ENCODE measurements around the gene DCC. TPM values are rescaled to one million over a fixed set of nuclear protein-coding genes. Genes with fewer than 3 reads are reported as not detected.

Gene DCC
- total RNA-seq, 1 experiment from 2014 or later: not detected

- no peak overlapping the region for H3K4me3 ChIP-seq (replicated peaks in 1 of 2; ENCODE audit: low read depth in 1 of 2, low read length in 2 of 2)
- peaks cover 0 to 10% of the 10 kb centered on the region in 2 experiments; a peak in 2 of 4 replicates for H3K9me3 ChIP-seq (ENCODE audit: control insufficient read depth in 1 of 2, insufficient read depth in 1 of 2, low read depth in 1 of 2, low read length in 2 of 2)
- H3K36me3 ChIP-seq (ENCODE audit: control insufficient read depth in 1 of 2, insufficient read depth in 2 of 2, low read length in 2 of 2): no peaks in the 10 kb centered on the region
- no peak overlapping the region for H3K9ac ChIP-seq (ENCODE audit: low read length)
- no peaks in the 10 kb centered on the region for H3K9me2 ChIP-seq (ENCODE audit: insufficient read depth)
- no peak for ATAC-seq
- no peak for DNase-seq (ENCODE audit: low read depth, low spot score)
- H3K27me3 ChIP-seq (ENCODE audit: insufficient read depth, low read length): no peaks in the 10 kb centered on the region
- H3K4me2 ChIP-seq (ENCODE audit: low read length): no peak overlapping the region
- ChIA-PET CTCF (no interaction called here), POLR2A (no interaction called here), RAD21 (ENCODE audit: low non-redundant PET in 1 of 2, low total read pairs in 2 of 2, uncharacterized antibody in 2 of 2, unreplicated experiment in 2 of 2) (no interaction called here)
- intact Hi-C loops (cut with micrococcal nuclease): no loop called here
- no peak overlapping the region for H2AFZ ChIP-seq (ENCODE audit: low read depth, low read length, poor library complexity, severe bottlenecking)
- H3K79me2 ChIP-seq (ENCODE audit: insufficient read depth, low read length): no peaks in the 10 kb centered on the region
- no TSS peak for BruUV-seq (replicated peaks)
- H4K20me1 ChIP-seq (ENCODE audit: insufficient read depth): no peaks in the 10 kb centered on the region
- no peak overlapping the region for H3K27ac ChIP-seq (ENCODE audit: low read depth, low read length)
- TF ChIP-seq ZFX (IDR thresholded peaks at IDR 0.05) (no peak), YY1 (IDR thresholded peaks at IDR 0.05; ENCODE audit: extremely low read depth, insufficient replicate concordance, low read depth, low read length) (no peak), ATF3 (IDR thresholded peaks at IDR 0.05) (no peak)
- no peaks in the 10 kb centered on the region for H3K4me1 ChIP-seq (ENCODE audit: control insufficient read depth in 1 of 2, insufficient read depth in 2 of 2, low read length in 2 of 2)
Measured at GRCh38 chr18:53536908-53537307, 1196.9 kb downstream of the DCC start.

GRCh38 chr18:53541924-53542323 lies 1201.9 kb downstream of the DCC start:
- Histone ChIP-seq H2AFZ (ENCODE audit: low read depth, low read length, poor library complexity, severe bottlenecking) (no peak overlapping the region), H3K4me1 (ENCODE audit: control insufficient read depth in 1 of 2, insufficient read depth in 2 of 2, low read length in 2 of 2) (no peaks in the 10 kb centered on the region), H4K20me1 (ENCODE audit: insufficient read depth) (no peaks in the 10 kb centered on the region), H3K36me3 (ENCODE audit: control insufficient read depth in 1 of 2, insufficient read depth in 2 of 2, low read length in 2 of 2) (no peaks in the 10 kb centered on the region), H3K9me3 (ENCODE audit: control insufficient read depth in 1 of 2, insufficient read depth in 1 of 2, low read depth in 1 of 2, low read length in 2 of 2) (peaks cover 0 to 7% of the 10 kb centered on the region in 2 experiments; a peak in 2 of 4 replicates), H3K79me2 (ENCODE audit: insufficient read depth, low read length) (no peaks in the 10 kb centered on the region), H3K27ac (ENCODE audit: low read depth, low read length) (no peak overlapping the region), H3K4me3 (replicated peaks in 1 of 2; ENCODE audit: low read depth in 1 of 2, low read length in 2 of 2) (no peak overlapping the region), H3K9me2 (ENCODE audit: insufficient read depth) (no peaks in the 10 kb centered on the region), H3K27me3 (ENCODE audit: insufficient read depth, low read length) (no peaks in the 10 kb centered on the region), H3K4me2 (ENCODE audit: low read length) (no peak overlapping the region), H3K9ac (ENCODE audit: low read length) (no peak overlapping the region)
- ChIA-PET CTCF (no interaction called here), RAD21 (ENCODE audit: low non-redundant PET in 1 of 2, low total read pairs in 2 of 2, uncharacterized antibody in 2 of 2, unreplicated experiment in 2 of 2) (no interaction called here), POLR2A (no interaction called here)
- no TSS peak for BruUV-seq (replicated peaks)
- intact Hi-C loops (cut with micrococcal nuclease): no loop called here
- no peak for TF ChIP-seq ELF1 (IDR thresholded peaks at IDR 0.05; ENCODE audit: borderline replicate concordance, low read depth)
- TF ChIP-seq REST (IDR thresholded peaks at IDR 0.05; ENCODE audit: low read depth): no peak
- no peak for TF ChIP-seq POLR2A (IDR thresholded peaks at IDR 0.05; ENCODE audit: borderline replicate concordance, extremely low read depth, insufficient read depth, insufficient read length)
- TF ChIP-seq SP1 (IDR thresholded peaks at IDR 0.05; ENCODE audit: low read depth): no peak
- TF ChIP-seq ZBTB33 (IDR thresholded peaks at IDR 0.05; ENCODE audit: extremely low read depth, insufficient replicate concordance, low read length): no peak
- TF ChIP-seq ZNF274 (IDR thresholded peaks at IDR 0.05; ENCODE audit: low read depth, low read length): no peak
- no peak for TF ChIP-seq FOSL1 (IDR thresholded peaks at IDR 0.05; ENCODE audit: low read depth)
- TF ChIP-seq EZH2phosphoT487 (IDR thresholded peaks at IDR 0.05; ENCODE audit: borderline replicate concordance): no peak
- TF ChIP-seq POLR2AphosphoS5 (IDR thresholded peaks at IDR 0.05; ENCODE audit: low read depth, low read length): no peak
- TF ChIP-seq SRF (IDR thresholded peaks at IDR 0.05; ENCODE audit: low read depth): no peak
- no peak for TF ChIP-seq ATF3 (IDR thresholded peaks at IDR 0.05)
- no peak for TF ChIP-seq CBX3 (IDR thresholded peaks at IDR 0.05; ENCODE audit: low read depth)
- no peak for TF ChIP-seq YY1 (IDR thresholded peaks at IDR 0.05; ENCODE audit: extremely low read depth, insufficient replicate concordance, low read depth, low read length)
- TF ChIP-seq TCF7L2 (IDR thresholded peaks at IDR 0.05; ENCODE audit: borderline replicate concordance, extremely low read depth, insufficient read depth, insufficient read length): no peak
- TF ChIP-seq EGR1 (IDR thresholded peaks at IDR 0.05; ENCODE audit: low read depth): no peak
- no peak for ATAC-seq
- DNase-seq (ENCODE audit: low read depth, low spot score): no peak

Data from HCT116 (cell line).